ENCODE measurements around the gene B4GALNT3.

The B4GALNT3 gene

GRCh38 chr12:539540-540310 lies 80.0 kb downstream of the B4GALNT3 start:
- no peak for TF ChIP-seq CTCF (IDR thresholded peaks at IDR 0.05; ENCODE audit: extremely low read depth, missing control alignments)
- no peak for DNase-seq (ENCODE audit: low spot score)

GRCh38 chr12:541676-542324 lies 82.1 kb downstream of the B4GALNT3 start:
- no peak for TF ChIP-seq CTCF (IDR thresholded peaks at IDR 0.05; ENCODE audit: extremely low read depth, missing control alignments)
- no peak for DNase-seq (ENCODE audit: low spot score)

- no peak for TF ChIP-seq CTCF (IDR thresholded peaks at IDR 0.05; ENCODE audit: extremely low read depth, missing control alignments)
- no peak for DNase-seq (ENCODE audit: low spot score)
Observed at GRCh38 chr12:542395-543113, 82.8 kb downstream of the B4GALNT3 start.

- no peak for TF ChIP-seq CTCF (IDR thresholded peaks at IDR 0.05; ENCODE audit: extremely low read depth, missing control alignments)
- no peak for DNase-seq (ENCODE audit: low spot score)
Observed at GRCh38 chr12:543114-543451, 83.3 kb downstream of the B4GALNT3 start.

- no peak for TF ChIP-seq CTCF (IDR thresholded peaks at IDR 0.05; ENCODE audit: extremely low read depth, missing control alignments)
- DNase-seq (ENCODE audit: low spot score): no peak
Observed at GRCh38 chr12:544142-544541, 84.4 kb downstream of the B4GALNT3 start.

- no peak for DNase-seq (ENCODE audit: low spot score)
- no peak for TF ChIP-seq CTCF (IDR thresholded peaks at IDR 0.05; ENCODE audit: extremely low read depth, missing control alignments)
Observed at GRCh38 chr12:544941-545635, 85.3 kb downstream of the B4GALNT3 start.

All from GM20000 (cell line).